Naive thymus-derived CD4-positive, alpha-beta T cell (primary cell): Measurements from ENCODE around the gene TNFSF18. TPM values are rescaled to one million over a fixed set of nuclear protein-coding genes. Genes with fewer than 3 reads are reported as not detected.

ENCODE experiments used
- ATAC-seq: fragments of 150-1000 bp; cut with Tn5 transposase; 2 replicates; pipeline ENCODE4 v1.10.0; 2021; ENCODE audit warnings: mild to moderate bottlenecking, moderate library complexity
- CTCF ChIA-PET: fragments of 350-600 bp; sonication (Branson Sonifier 250); formaldehyde crosslinking; loops from one replicate; lab custom pipeline; 2021; ENCODE audit warnings: antibody characterized with exemption; lab: Charles Lee
- POLR2A ChIA-PET: fragments of 350-600 bp; sonication (Branson Sonifier 250); formaldehyde crosslinking; loops from one replicate; lab custom pipeline; 2021; ENCODE audit warnings: antibody characterized with exemption, inconsistent platforms; lab: Charles Lee
- DNase-seq, 9 donors: peaks; one replicate each; pipeline versions ENCODE4 v3.0.0 to v3.0.0-alpha.2; 2020 to 2022; ENCODE audit warnings: mixed read lengths in 1 of 9
- H3K27ac ChIP-seq: one replicate; pipeline ENCODE4 v1.7.0; 2013; ENCODE audit warnings: mild to moderate bottlenecking, low read depth, low read length, moderate library complexity
- H3K27me3 ChIP-seq, 2 donors: one replicate each; pipeline ENCODE4 v1.7.0; 2013; ENCODE audit warnings: low read length in 2 of 2, mild to moderate bottlenecking in 2 of 2, moderate library complexity in 2 of 2; ENCODE audit not compliant: control insufficient read depth in 2 of 2, insufficient read depth in 2 of 2
- H3K36me3 ChIP-seq, 3 experiments: 1 replicate in 2 of 3; 2 replicates in 1 of 3; pipeline ENCODE4 v1.7.0; 2013; ENCODE audit warnings: low read length in 3 of 3, mild to moderate bottlenecking in 3 of 3, moderate library complexity in 1 of 3; ENCODE audit not compliant: insufficient read depth in 3 of 3, control insufficient read depth in 2 of 3
- H3K4me1 ChIP-seq, 2 donors: one replicate each; pipeline ENCODE4 v1.7.0; 2013; ENCODE audit warnings: low read length in 2 of 2, mild to moderate bottlenecking in 2 of 2, moderate library complexity in 1 of 2; ENCODE audit not compliant: control insufficient read depth in 2 of 2, insufficient read depth in 2 of 2
- H3K4me3 ChIP-seq: 2 replicates; pipeline ENCODE4 v1.7.0; 2013; ENCODE audit warnings: mild to moderate bottlenecking, low read length
- H3K9me3 ChIP-seq, 3 experiments: 1 replicate in 2 of 3; 2 replicates in 1 of 3; pipeline ENCODE4 v1.7.0; 2013; ENCODE audit warnings: low read length in 3 of 3; ENCODE audit not compliant: control insufficient read depth in 2 of 3
- H3K27ac Mint-ChIP-seq, 9 donors: one replicate each; pipeline ENCODE4 v1.8.0; 2020 to 2022; ENCODE audit warnings: mixed read lengths in 9 of 9, mild to moderate bottlenecking in 8 of 9, moderate library complexity in 5 of 9, inconsistent platforms in 2 of 9
- H3K27me3 Mint-ChIP-seq, 5 donors: one replicate each; pipeline ENCODE4 v1.8.0; 2021 to 2022; ENCODE audit warnings: mixed read lengths in 5 of 5, mild to moderate bottlenecking in 1 of 5
- H3K36me3 Mint-ChIP-seq, 5 donors: one replicate each; pipeline ENCODE4 v1.8.0; 2020 to 2022; ENCODE audit warnings: mixed read lengths in 5 of 5, mild to moderate bottlenecking in 3 of 5, inconsistent platforms in 1 of 5
- H3K4me1 Mint-ChIP-seq, 7 donors: one replicate each; pipeline ENCODE4 v1.8.0; 2020 to 2022; ENCODE audit warnings: mixed read lengths in 7 of 7, mild to moderate bottlenecking in 3 of 7, inconsistent platforms in 1 of 7
- H3K4me3 Mint-ChIP-seq, 10 donors: one replicate each; pipeline ENCODE4 v1.8.0; 2020 to 2022; ENCODE audit warnings: mild to moderate bottlenecking in 10 of 10, mixed read lengths in 10 of 10, moderate library complexity in 6 of 10, inconsistent platforms in 2 of 10
- H3K9me3 Mint-ChIP-seq, 11 donors: one replicate each; pipeline ENCODE4 v1.8.0; 2020 to 2022; ENCODE audit warnings: mixed read lengths in 11 of 11, mild to moderate bottlenecking in 4 of 11, inconsistent platforms in 1 of 11, moderate library complexity in 1 of 11
- intact Hi-C, 2 donors: fragments of 100-400 bp; cut with micrococcal nuclease; formaldehyde crosslinking; loops; one replicate each; pipeline ENCODE4 v1.15.1; 2023
- polyA plus RNA-seq, 2 donors: library from polyadenylated mRNA; unstranded; fragments of 300-500 nt; fragmentation: Illumina TruSeq; gene quantifications; one replicate each; pipeline ENCODE4 v1.2.3, GENCODE V29; 2021
- total RNA-seq, 6 experiments: library from RNA in 5 of 6; stranded (reverse) in 5 of 6; gene quantifications; 1 replicate in 5 of 6; 2 replicates in 1 of 6; pipeline ENCODE4 v1.2.3 and lab custom pipeline; 2021 to 2026

Gene TNFSF18
- total and polyA plus RNA-seq, 7 experiments from 2014 or later: not detected

- Histone ChIP-seq H3K4me1 (no peaks in the 10 kb centered on the region), H3K27me3 (no peaks in the 10 kb centered on the region), H3K9me3 (no peaks in the 10 kb centered on the region), H3K36me3 (no peaks in the 10 kb centered on the region), H3K4me3 (no peak overlapping the region), H3K27ac (no peak overlapping the region)
- H3K27me3 Mint-ChIP-seq: peaks cover 0 to 12% (median 6%) of the 10 kb centered on the region in 5 donors
- DNase-seq (no peak), ATAC-seq (no peak)
- H3K9me3 Mint-ChIP-seq: peaks cover 0 to 1% (median 0%) of the 10 kb centered on the region in 11 donors
- H3K4me1 Mint-ChIP-seq: peaks cover 0 to 7% (median 0%) of the 10 kb centered on the region in 7 donors
- intact Hi-C loops: no loop called here
- ChIA-PET POLR2A (no interaction called here), CTCF (interaction anchor here (0.7 kb wide), 2 partner anchors 96 to 406 kb away, joined by 3 read pairs; no protein-coding TSS in a partner anchor)
- H3K36me3 Mint-ChIP-seq: no peaks in the 10 kb centered on the region
- H3K4me3 Mint-ChIP-seq: no peak overlapping the region
- no peak overlapping the region for H3K27ac Mint-ChIP-seq
Observed at GRCh38 chr1:173014160-173014559, 36.6 kb downstream of the TNFSF18 start.

DNA sequence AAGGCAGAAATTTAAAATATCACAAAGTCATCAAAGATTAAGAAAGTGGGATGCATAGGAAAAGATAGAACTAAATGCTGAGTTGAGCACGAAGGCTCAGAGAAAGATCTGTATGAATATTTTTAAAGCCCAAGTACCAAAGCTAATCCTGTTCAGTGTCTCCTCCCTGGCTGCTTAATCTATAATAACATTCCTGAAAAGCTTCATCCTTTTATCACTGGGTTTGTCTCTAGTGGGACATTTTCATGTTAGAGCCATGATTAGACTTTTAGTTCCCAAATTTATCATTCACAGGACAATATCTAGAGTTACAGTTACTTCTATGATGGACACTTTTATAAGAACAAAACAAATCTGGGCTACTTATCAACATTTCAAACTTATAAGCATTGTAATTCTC, 38.6 kb downstream of the TNFSF18 start:
- Mint-ChIP-seq H3K4me3 (no peak overlapping the region), H3K4me1 (peaks cover 0 to 1% (median 0%) of the 10 kb centered on the region in 7 donors), H3K27ac (no peak overlapping the region), H3K36me3 (peaks cover 0 to 3% (median 0%) of the 10 kb centered on the region in 5 donors), H3K9me3 (peaks cover 0 to 3% (median 0%) of the 10 kb centered on the region in 11 donors), H3K27me3 (peaks cover 0 to 13% (median 6%) of the 10 kb centered on the region in 5 donors)
- ChIA-PET CTCF (no interaction called here), POLR2A (no interaction called here)
- intact Hi-C loops: no loop called here
- Histone ChIP-seq H3K4me1 (no peaks in the 10 kb centered on the region), H3K27ac (no peak overlapping the region), H3K27me3 (no peaks in the 10 kb centered on the region), H3K4me3 (no peak overlapping the region), H3K36me3 (no peaks in the 10 kb centered on the region), H3K9me3 (no peaks in the 10 kb centered on the region)
- ATAC-seq (no peak), DNase-seq (no peak)

GRCh38 chr1:173009597-173009996, 41.1 kb downstream of the TNFSF18 start:
- Mint-ChIP-seq H3K36me3 (peaks cover 0 to 3% (median 0%) of the 10 kb centered on the region in 5 donors), H3K4me1 (peaks cover 2 to 17% (median 14%) of the 10 kb centered on the region in 7 donors), H3K4me3 (no peak overlapping the region), H3K27ac (no peak overlapping the region), H3K9me3 (peaks cover 0 to 3% (median 0%) of the 10 kb centered on the region in 11 donors), H3K27me3 (peaks cover 0 to 17% (median 6%) of the 10 kb centered on the region in 5 donors)
- ChIA-PET CTCF (no interaction called here), POLR2A (no interaction called here)
- H3K27me3 ChIP-seq: no peaks in the 10 kb centered on the region
- no peaks in the 10 kb centered on the region for H3K4me1 ChIP-seq
- no peaks in the 10 kb centered on the region for H3K36me3 ChIP-seq
- H3K4me3 ChIP-seq: no peak overlapping the region
- peak; percentile 81 for ATAC-seq
- H3K27ac ChIP-seq: no peak overlapping the region
- H3K9me3 ChIP-seq: no peaks in the 10 kb centered on the region
- intact Hi-C loops: no loop called here
- no peak for DNase-seq

DNA sequence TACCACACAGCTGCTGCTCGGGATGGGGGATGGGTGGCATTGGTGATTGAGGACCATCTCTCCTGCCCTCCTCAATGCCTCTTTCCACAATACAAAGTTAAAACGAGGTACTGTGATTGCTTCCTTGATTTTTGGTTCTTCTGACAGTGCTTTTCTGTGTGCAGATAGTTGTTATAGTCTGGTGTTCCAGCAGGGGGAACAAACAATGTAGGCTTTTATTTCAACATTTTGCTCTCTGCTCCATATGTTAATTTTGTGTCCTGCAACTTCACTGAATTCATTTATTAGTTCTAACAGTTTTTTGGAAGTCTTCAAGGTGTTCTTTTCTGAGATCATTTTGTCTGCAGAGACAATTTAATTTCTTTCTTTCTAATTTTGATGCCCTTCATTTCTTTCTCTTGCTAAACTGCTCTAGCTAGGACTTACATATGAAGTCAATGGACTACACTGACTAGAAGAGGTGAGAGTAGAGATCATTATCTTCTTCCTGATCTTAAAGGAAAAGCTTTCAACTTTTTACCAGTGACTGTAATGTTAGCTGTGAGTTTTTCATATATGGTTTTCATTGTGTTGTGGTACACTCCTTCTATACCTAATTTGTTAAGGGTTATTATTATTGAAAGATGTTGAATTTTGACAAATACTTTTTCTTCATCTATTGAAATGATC, 45.4 kb downstream of the TNFSF18 start:
- no peaks in the 10 kb centered on the region for H3K4me1 ChIP-seq
- intact Hi-C loops: no loop called here
- peak overlapping the region in 2 of 9 donors; percentile 1 to 22 for H3K27ac Mint-ChIP-seq
- H3K4me3 Mint-ChIP-seq: no peak overlapping the region
- no peak overlapping the region for H3K4me3 ChIP-seq
- CTCF ChIA-PET: interaction anchor here (0.7 kb wide), 1 partner anchor 159 kb away, joined by 3 read pairs; no protein-coding TSS in a partner anchor
- no peaks in the 10 kb centered on the region for H3K27me3 ChIP-seq
- POLR2A ChIA-PET: interaction anchor here (0.5 kb wide), 1 partner anchor 887 kb away, joined by 6 read pairs; no protein-coding TSS in a partner anchor
- H3K36me3 ChIP-seq: no peaks in the 10 kb centered on the region
- no peak overlapping the region for H3K27ac ChIP-seq
- peaks cover 2 to 17% (median 14%) of the 10 kb centered on the region in 7 donors for H3K4me1 Mint-ChIP-seq
- peaks cover 0 to 18% (median 9%) of the 10 kb centered on the region in 11 donors for H3K9me3 Mint-ChIP-seq
- ATAC-seq (no peak), DNase-seq (peak in 2 of 9 donors; percentile 7 to 14)
- peaks cover 0 to 9% (median 5%) of the 10 kb centered on the region in 5 donors for H3K36me3 Mint-ChIP-seq
- H3K27me3 Mint-ChIP-seq: peaks cover 0 to 8% (median 0%) of the 10 kb centered on the region in 5 donors
- H3K9me3 ChIP-seq: no peaks in the 10 kb centered on the region

GRCh38 chr1:173002891-173003838, 47.6 kb downstream of the TNFSF18 start:
- H3K36me3 Mint-ChIP-seq: peaks cover 0 to 6% (median 5%) of the 10 kb centered on the region in 5 donors
- no peak for ATAC-seq
- intact Hi-C loops: no loop called here
- H3K27ac ChIP-seq: no peak overlapping the region
- H3K4me1 ChIP-seq: no peaks in the 10 kb centered on the region
- peaks cover 0 to 5% (median 0%) of the 10 kb centered on the region in 5 donors for H3K27me3 Mint-ChIP-seq
- H3K9me3 ChIP-seq: no peaks in the 10 kb centered on the region
- H3K4me1 Mint-ChIP-seq: peaks cover 2 to 17% (median 14%) of the 10 kb centered on the region in 7 donors
- H3K4me3 Mint-ChIP-seq: no peak overlapping the region
- no peak overlapping the region for H3K27ac Mint-ChIP-seq
- no peak for DNase-seq
- H3K4me3 ChIP-seq: no peak overlapping the region
- no peaks in the 10 kb centered on the region for H3K27me3 ChIP-seq
- peaks cover 0 to 24% (median 10%) of the 10 kb centered on the region in 11 donors for H3K9me3 Mint-ChIP-seq
- ChIA-PET CTCF (interaction anchor here (0.9 kb wide), 1 partner anchor 258 kb away, joined by 3 read pairs; no protein-coding TSS in a partner anchor), POLR2A (interaction anchor here (0.9 kb wide), 1 partner anchor 363 kb away, joined by 4 read pairs; no protein-coding TSS in a partner anchor)
- no peaks in the 10 kb centered on the region for H3K36me3 ChIP-seq

- DNase-seq (no peak), ATAC-seq (no peak)
- CTCF ChIA-PET: no interaction called here
- Histone ChIP-seq H3K4me3 (no peak overlapping the region), H3K27me3 (no peaks in the 10 kb centered on the region), H3K36me3 (no peaks in the 10 kb centered on the region), H3K27ac (no peak overlapping the region), H3K4me1 (no peaks in the 10 kb centered on the region), H3K9me3 (no peaks in the 10 kb centered on the region)
- Mint-ChIP-seq H3K27ac (no peak overlapping the region), H3K4me3 (no peak overlapping the region), H3K9me3 (peaks cover 2 to 30% (median 11%) of the 10 kb centered on the region in 11 donors), H3K27me3 (no peaks in the 10 kb centered on the region), H3K4me1 (peaks cover 0 to 1% (median 0%) of the 10 kb centered on the region in 7 donors), H3K36me3 (peaks cover 1 to 8% (median 5%) of the 10 kb centered on the region in 5 donors)
- POLR2A ChIA-PET: no interaction called here
- intact Hi-C loops: no loop called here
Observed at GRCh38 chr1:172999349-172999748, 51.4 kb downstream of the TNFSF18 start.
